ENCODE measurements around the gene MRLN.
"Not testable (repeated sequence)": the region's sequence is repeated elsewhere in the genome, so short reads cannot be mapped to it uniquely, and the experiment has no call there.

Gene MRLN

DNA sequence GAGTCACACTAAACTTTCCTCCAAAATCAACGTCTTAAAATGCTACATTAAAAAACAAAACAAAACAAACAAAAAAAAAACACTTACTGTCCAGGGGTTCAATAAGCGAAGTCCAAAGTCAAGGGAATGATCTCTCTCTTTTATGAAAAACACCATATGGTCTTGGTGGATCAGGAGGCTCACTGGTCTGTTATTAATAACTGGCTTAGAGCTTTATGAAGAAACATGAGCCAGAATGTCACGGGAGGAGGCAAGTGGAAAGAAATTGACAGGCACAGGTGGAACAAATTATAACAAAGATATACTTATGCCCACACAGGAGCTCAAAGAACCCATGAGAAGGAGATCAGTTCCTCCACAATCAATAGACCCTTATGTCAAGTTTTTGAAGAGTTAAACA, at the start of gene MRLN:
Gene MRLN, minus strand, starts transcription at position 189 of the 400 bp plus-strand sequence.
- DNase-seq, result no peak

DNA sequence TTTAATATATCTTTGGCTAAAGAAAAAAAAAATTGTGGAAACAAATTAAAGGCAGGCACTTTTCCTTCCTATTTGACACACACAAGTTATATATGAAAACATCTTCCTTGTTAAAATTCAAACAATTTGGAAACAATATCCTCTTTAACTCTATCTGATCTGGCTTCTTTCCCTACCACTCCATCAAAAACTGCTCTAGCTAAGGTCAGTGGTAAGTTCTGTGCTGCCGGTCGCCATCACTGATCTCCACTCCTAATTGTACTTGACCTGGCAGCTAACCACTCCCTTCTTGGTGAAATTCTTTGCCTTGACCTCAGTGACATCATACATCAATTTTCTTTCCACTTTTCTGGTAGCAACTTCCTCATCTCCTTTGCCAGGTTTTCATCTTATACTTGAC, 47.9 kb upstream of the MRLN start:
- DNase-seq, result no peak

DNA sequence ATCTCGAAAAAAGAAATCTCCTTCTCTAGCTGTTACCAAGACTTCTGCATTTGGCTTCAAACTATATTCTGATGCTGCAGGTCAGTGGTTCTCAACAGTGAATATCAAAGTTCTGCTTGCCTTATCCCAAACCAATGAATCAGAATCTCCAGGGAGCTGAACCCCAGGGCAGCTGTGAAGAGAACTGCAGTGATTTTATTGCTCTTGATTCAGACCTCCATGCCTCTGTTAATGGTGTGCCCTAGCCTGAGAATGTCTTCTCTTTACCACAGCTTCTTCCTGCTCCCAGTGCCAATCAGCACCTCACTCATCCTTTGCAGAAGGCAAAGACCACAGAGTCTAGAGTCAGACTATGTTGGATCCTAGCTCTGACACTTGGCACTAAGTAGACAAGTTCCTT, 46.2 kb upstream of the MRLN start:
- DNase-seq, result no peak

DNA sequence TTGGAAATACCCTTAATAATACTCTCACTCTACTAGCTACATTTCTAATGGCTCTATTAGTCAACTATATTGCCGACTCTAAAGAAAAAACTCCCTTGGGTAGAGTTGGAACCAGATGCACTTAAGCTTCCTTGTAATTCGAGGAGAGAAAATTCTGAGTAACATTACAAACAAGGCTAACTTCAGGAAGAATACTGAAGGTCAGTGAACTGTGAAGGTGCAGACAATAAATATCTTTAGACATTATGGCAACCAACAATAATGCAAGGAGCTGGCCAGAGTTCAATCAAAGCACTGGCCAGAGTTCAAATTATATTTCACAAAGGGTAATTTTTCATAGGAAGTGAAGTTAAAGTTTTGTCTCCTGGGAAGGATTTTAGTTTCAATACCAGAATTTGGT, 40.7 kb upstream of the MRLN start:
- DNase-seq, result peak; percentile 29

DNA sequence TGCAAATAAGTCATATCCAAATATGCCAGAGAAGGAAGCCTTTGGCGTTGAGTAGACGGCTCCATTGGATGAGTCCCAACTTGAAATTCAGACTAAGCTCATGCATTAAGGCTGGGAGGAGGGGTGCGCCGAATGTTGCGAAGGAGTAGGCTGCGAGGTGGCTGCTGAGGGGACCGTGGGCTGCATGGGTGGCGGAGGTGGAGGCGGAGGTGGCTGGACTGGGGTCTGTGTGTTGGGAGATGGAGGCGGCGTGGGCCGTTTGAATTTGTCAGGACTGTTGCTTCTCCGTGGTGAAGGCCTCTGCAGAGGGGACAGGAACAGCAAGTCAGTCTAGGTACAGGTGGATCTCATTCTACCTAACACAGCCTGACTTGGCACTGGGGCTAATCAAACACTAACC, 39.6 kb upstream of the MRLN start:
- DNase-seq, result no peak

DNA sequence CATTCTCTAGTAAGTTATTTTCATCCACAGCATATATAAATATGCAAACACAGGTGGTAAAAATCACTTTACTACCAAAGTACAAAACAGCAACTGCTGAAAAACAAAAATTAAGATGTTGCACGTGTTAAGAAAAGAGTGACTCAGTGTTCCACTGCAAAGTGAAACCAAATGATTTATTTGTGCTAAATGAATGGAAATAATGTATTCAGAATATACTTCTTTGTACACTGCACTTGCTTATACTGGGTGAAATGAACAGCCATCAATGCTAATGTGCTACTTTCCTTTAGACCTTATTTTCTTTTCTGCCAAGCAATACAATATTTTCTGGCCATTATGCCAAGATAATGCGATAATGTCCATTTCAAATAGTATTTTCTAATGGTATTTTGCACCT, 38.3 kb upstream of the MRLN start:
- no peak for DNase-seq

DNA sequence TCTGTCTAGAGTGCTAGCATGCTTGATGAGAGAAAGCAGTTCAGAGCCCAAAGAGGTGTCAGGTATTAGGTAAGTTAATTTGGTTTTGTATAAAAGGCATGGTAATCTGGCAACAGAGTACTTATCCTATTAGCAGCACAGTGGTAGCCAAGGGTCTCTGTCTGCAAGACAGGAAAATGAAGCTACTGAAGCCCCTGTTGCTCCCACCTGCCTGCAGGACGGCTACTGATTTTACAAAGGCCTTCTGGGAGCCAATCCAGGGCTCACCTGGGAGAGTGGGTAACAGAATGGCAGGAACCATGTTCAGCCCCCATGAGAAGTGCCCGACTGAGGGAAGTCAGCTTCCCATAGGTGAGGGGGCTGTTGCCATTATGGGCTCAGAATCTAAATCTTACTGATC, 36.8 kb upstream of the MRLN start:
- DNase-seq, result not testable (repeated sequence)

DNA sequence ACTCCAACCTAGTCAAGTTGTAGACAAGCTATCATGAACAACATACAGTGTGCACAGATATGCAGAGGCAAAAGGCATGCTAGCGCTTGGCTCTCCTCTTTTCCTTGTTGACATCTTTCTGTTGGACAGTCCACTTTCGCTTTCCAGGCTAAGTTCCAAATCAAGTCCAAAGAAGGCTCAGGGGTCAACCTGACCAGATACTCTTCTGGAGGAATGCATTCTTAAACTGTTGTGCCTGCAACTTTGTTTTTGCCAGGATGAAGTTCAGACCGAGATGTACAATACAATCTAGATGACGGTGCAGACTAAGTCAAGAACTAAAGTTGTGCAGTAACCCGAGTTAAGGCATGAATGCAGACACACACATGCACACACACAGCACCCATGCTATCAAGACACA, 35.7 kb upstream of the MRLN start:
- not testable (repeated sequence) for DNase-seq

DNA sequence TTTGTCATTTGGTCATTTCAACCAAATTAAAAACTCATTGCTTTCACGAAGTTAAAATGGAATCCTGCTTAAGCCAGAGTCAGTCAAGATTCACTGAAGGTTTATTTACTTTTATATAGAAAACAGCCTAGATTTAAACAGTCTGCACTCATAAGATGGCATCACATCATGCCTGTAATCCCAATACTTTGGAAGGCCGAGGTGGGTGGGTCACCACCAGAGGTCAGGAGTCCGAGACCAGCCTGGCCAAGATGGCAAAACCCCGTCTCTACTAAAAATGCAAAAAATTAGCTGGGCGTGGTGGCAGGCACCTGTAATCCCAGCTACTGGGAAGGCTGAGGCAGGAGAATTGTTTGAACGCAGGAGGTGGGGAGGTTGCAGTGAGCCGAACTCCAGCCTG, 33.8 kb upstream of the MRLN start:
- not testable (repeated sequence) for DNase-seq

DNA sequence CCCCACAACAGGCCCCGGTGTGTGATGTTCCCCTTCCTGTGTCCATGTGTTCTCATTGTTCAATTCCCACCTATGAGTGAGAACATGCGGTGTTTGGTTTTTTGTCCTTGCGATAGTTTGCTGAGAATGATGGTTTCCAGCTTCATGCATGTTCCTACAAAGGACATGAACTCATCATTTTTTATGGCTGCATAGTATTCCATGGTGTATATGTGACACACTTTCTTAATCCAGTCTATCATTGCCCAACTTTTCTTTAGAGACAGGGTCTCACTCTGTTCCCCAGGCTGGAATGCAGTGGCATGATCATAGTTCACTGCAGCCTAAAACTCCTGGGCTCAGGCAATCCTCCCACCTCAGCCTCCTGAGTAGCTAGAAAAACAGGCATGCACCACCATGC, 32.2 kb upstream of the MRLN start:
- DNase-seq, result not testable (repeated sequence)

DNA sequence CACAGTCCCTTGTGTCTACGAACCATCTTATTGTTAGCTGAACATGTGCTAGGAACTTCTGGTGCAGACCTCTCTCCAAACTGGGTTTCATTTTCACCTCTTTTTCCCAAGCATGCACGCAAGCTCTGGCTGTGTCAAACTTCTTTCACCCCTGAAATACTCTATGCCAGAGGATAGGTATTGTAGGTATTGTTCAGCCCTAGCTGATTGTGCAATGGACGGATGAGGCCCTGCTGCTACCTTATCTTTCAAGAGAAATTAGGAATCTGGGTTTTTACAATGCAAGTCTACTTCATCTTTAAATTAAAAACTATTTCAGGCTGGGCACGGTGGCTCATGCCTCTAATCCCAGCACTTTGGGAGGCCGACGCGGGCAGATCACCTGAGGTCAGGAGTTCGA, 28.3 kb upstream of the MRLN start:
- no peak for DNase-seq

DNA sequence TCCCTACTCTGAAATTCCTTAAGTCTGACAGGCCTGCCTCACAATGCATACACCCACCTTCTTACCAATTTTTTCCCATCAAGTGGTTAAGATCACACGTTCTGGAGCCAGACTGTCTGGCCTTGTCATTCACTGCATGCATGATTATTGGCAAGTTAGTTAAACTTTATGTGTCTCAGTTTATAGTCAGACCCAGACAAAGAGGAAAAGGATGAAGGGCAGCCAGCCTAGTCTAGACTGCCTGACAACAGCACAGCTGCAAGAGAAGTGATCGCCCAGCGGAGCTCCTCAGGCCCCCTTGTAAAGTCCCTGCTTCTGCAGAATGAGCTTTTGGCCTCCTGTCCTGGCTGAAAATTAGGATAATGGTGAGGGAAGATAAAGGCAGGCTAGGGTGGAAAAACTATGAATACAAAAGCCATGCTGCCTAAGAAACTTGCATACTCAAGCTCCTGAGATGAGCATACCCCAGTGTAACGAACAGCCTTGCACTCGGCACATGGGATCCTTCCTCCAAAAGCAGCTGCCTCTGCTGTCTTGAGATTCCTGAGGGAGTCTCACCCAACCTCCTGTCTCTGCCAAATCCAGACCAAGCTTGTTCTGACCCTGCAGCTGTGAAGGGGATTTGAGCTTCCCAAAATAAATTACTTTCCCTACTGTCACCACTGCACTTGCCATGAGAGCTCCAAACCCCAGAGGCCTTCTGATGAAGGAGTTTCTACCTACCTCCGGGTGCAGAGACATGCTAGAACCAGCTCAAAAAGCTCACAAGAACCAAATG, 26.7 kb upstream of the MRLN start:
- peak; percentile 35 for DNase-seq

DNA sequence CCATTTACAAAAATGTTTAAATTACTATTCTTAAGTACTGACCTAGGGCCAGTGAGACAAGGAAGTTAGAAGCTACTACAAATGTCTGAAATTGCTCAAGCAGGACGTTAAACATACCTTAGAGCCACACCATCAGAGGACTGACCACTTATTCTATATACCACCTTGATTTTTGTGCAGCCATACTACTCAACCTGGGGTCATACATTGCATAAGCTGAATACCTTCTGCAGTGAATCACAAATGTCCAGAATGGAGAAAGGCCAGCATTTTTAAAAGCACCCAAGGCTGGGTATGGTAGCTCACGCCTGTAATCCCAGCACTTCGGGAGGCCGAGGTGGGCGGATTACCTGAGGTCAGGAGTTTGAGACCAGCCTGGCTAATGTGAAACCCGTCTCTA, 21.2 kb upstream of the MRLN start:
- DNase-seq, result no peak

DNA sequence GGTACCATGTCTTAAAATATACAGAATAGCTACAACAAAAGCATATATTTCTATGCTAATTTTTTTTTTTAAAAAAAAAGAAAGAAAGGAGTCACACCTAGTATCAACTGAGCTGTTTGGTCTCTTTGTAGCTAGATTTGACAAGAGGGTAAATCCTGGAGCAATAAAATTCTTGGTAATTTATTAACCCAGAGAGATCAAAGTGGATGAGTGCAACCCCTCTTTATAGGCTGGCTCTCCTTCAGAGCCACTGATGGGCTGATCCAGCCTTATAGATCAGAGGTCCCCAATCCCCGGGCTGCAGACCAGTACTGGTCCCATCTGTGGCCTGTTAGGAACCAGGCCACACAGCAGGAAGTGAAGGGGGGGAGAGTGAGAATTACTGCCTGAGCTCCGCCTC, 19.8 kb upstream of the MRLN start:
- no peak for DNase-seq

DNA sequence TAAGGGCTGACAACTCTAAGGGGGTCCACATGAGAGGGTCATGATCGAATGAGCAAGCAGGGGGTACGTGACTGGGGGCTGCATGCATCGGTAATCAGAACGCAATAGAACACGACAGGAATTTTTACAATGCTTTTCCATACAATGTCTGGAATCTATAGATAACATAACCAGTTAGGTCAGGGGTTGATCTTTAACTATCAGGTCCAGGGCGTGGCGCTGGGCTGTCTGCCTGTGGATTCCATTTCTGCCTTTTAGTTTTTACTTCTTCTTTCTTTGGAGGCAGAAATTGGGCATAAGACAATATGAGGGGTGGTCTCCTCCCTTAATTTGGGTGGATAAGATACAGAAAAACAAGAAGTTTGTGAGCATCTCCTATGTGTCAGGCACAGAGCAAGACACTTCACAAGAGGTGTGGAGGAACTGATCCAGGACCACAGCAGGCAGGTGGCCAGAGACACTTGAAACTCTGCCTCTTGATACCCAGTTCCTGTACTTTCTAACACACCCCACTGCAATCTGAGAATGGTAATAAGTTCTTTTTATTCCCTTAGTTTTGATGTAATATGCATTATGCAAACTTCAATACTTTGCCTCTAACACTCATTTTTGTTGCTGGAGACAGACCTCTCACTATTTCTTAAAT, 18.0 kb upstream of the MRLN start:
- DNase-seq, result no peak

DNA sequence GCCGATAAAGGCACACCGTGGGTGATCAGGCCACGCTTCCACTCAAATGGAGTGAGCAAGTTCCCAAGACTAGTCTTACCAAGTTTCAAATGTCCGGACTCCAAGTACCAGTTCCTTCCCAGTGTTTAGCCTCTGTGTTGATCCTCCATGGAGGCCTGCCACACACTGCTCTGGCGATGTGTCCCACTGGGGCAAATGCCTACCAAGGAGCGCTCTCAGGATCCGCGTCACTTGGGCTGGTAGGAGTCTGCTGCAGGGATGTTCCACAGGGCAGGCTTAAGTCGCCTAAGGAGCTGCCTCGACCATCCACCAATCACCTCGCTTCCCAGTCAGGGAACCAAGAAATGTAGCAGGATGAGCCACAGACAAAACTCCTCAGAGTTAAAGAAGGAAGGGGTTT, 17.4 kb upstream of the MRLN start:
- DNase-seq, result no peak

DNA sequence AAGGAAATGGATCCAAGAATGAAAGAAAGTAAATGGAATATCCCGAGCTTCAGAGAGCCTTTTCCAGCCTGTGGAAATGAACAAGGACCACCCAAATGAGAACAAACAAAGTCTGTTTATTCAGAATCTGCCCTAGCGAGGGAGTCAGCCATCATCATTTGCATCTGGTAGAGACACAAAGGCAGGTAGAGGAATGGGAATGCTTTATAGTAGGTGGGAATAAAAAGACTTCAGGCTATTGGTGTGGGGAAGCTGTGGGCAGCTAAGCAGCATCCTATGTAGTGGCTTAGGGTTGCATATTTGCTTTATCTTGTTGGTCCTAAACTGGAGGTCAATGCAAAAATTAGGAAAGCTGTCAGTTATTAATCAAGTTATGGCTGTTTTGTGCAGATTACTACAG, 9.2 kb upstream of the MRLN start:
- DNase-seq, result no peak

DNA sequence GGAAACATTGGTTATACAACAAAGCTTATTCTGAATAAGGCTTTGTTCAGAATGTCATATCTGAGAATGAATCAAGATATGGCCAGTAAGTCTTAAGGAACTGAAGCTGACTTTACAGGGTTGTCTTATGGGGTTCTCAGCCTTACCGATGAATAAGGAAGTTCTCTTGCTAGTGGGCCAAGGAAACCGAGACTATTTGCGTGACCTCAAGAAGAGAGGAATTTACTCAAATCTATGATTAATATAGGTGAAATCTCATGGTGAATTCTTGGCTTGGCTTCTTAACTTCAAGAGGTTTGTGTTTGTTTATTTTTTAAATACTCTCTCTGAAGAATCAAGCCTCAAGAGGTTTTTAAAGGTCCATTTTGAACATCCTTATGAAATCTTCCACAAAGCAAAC, 4.7 kb upstream of the MRLN start:
- DNase-seq, result peak; percentile 67

DNA sequence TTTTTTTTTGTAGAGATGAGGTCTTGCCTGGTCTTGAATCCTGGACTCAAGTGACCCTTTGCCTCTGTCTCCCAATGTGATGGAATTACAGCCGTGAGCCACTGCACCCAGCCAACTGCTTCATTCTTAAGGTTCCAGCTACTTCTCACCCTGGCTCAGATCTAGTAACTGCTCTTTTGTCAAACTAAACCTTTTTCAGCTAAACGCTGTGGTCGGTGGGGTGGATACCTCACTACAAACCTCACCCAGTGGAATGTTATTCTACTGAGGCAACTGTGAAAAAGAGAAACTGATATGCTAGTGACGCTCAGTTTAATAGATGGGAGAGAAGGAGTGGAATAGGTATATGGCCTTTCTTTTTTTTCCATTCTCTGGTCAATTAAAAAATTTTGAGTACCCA, 1.7 kb upstream of the MRLN start:
- DNase-seq, result no peak

DNA sequence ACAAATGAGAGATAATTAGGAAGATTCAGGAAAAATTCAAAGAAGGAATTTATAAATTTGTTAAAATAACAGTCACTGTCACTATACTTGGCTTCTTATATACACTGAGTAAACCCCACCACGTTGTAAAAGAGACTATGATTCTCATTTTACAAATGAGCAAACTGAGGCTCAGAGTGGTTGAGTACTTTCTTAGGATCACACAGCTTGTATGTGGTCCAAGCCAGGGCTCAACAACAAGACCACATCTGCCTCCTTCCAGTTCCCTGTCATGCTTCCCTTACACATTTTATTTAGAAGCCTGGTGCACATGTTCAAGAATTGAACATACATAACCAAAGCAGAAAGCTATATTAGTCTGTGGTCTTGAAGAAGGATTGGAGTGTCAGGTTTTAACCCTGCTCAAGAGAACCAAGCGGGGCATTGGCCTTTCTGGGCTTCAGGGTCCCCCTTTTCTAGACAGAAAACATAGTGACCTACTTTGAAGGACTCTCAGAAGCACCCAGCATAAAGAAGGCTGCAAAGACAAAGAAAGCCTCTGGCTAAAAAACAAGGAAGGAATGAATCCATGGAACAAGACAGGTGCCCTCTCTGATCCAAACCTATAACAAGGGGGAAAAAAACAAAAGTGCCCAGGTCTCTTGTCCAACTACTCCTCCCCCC, 846 bp downstream of the MRLN start:
- DNase-seq, result no peak

DNA sequence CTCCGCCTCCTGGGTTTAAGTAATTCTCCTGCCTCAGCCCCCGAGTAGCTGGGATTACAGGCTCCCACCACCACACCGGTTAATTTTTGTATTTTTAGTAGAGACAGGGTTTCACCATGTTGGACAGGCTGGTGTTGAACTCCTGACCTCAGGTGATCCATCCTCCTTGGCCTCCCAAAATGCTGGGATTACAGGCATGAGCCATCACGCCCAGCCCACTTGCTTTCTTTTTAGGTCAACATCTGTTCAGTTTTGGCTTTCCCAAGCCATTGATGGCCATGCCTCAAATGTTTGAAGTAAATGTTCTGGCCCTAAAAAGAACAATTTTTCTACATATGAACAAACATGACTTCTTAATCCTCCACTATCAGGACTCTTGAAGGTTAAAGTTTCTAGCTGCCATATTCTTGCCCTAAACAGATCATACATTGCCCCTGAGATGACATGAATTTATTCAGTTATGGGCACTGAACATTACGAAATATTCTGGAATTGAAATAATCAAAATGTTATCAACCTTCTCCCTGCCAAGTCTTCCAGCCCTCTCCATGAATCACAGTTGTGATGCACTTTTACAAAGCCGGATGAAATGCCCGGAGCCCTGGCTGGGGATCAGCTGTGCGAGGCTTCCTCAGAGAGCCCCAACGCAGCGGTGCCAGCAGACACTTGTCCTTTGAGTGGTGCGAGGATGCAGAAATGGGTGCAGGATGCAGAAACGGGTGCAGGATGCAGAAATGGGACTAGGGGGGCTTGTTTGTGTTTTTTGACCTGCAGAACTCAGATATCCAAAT, 2.9 kb downstream of the MRLN start:
- DNase-seq, result no peak

DNA sequence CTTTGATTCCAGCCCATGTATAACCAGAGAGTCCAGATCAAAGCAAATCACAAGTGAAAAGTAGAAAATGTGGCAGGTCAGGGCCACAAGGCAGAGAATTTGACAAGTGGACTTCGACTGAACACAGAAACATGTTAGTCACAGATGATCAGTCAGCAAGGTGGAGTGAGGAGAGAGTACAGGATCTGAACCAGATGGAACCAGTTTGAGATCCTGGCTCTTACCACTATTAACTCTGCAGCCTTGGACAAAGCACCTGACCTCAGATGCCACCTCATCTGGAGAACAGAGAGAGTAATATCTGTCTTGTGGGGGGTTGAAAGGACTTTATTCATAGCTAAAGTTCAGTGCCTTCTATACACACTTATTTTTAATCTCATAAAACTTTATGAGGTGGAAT, 4.4 kb downstream of the MRLN start:
- DNase-seq, result no peak

DNA sequence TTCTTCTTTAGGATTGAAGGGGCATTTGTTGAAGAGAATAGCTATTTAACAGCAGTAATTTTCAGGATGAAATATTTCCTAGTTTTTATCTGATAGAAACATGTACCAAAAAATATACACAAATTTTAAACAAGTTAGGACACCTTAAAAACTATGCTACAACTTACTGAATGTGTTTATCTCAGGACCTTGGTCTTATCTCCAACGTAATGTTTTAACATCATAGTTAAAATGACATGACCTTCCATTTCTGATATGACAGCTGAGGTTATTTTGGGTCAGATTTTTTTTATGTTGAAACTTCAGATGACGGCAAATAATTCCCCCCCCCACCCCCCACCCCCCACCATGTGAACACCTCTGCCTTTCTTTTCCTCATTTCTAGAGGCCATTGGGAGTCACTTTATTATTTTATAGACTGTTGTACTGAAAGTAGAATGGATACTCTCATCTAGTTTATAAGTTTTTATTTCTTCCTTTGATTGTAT, 8.0 kb downstream of the MRLN start:
- no peak for DNase-seq
